GM12873 (cell line): Measurements from ENCODE around the gene SMCP.
A peak's percentile ranks its signal among the peaks of the same experiment; 100 is the strongest.

Source experiments
- CTCF ChIP-seq: IDR thresholded peaks from 2 replicates; pipeline ENCODE4 v1.5.1; 2012; ENCODE audit warnings: low read depth, mild to moderate bottlenecking, moderate library complexity, low read length, control low read depth; ENCODE audit not compliant: insufficient read depth; ENCODE audit errors: missing control alignments

The SMCP gene

GRCh38 chr1:152861374-152861773, 16.7 kb upstream of the SMCP start:
- no peak for TF ChIP-seq CTCF

DNA sequence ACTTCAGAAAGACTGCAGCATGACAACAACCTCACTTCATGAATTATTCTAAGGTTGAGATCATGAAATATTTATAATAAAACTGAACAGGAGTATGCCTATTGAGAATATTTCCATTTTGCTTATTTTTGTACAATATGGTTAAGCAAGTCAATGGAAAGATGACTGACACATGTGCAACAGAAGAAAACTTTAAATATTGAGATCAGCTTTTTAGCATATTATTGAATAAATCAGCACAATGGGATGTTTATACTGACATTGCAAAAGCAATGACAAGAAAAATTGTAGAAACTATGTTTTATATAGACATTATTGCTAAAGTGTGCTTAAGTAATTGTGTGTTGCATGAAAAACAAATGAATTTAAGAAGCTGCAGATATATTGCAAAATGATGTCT, 13.7 kb upstream of the SMCP start:
- no peak for TF ChIP-seq CTCF

GRCh38 chr1:152866321-152866720, 11.8 kb upstream of the SMCP start:
- TF ChIP-seq CTCF, result no peak

GRCh38 chr1:152869808-152870419, 8.2 kb upstream of the SMCP start:
- peak; percentile 88 for TF ChIP-seq CTCF

DNA sequence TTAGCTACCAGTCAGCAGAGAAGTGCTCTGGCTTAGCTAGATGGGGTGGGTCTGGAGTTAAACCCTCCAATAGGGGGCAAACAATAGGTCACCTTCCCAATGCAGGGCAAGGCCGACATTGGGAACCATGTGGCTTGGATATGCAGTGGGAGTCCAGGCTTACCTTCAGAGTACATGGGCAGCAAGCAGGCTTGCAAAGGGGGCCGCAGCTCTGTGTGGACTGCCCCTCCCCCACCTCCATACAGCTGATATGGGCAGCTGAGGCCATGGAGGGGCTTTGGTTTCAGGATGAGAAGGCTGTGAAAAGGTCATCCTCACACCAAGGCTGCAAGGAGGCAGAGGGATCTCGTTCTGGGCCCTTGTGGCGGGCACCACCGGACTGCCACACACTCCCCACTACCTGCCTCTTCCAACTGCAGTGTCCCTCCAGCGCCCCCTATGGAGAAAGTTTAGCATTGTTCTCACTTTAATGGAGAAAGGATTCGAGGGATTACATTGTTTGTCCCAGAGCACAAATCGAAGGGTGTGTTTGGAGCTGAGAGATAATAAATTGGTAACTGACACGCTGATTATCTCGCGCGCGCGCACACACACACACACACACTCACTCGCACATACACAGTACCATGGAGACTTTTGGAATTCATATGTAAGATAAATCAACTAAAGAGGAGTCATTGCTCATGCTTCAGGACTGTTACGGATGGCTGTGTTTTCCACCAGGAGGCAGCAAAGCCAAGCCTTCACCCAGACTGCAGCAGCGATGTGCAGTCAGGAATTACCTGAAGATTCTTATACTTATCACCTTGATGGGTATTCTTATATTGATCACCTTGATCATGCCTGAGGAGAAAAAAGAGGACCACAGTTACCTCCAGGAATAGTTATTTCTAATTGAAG, 7.0 kb upstream of the SMCP start:
- TF ChIP-seq CTCF, result peak; percentile 35

- no peak for TF ChIP-seq CTCF
These were observed 6.4 kb upstream of the SMCP start for GRCh38 chr1:152871731-152872126.

GRCh38 chr1:152873495-152873894, 4.6 kb upstream of the SMCP start:
- TF ChIP-seq CTCF, result no peak
